ENCODE results near the gene SGCD.

The SGCD gene

GRCh38 chr5:156589946-156590216 is 262.9 kb downstream of the SGCD start:
- no peak for TF ChIP-seq ZNF785 (tag by site-specific recombination; IDR thresholded peaks at IDR 0.05)
- TF ChIP-seq KLF16 (tag by site-specific recombination; IDR thresholded peaks at IDR 0.05), result no peak
- no peak for TF ChIP-seq PRDM2 (tag by site-specific recombination; IDR thresholded peaks at IDR 0.05; ENCODE audit: borderline replicate concordance)
- TF ChIP-seq ZSCAN16 (tag by site-specific recombination; IDR thresholded peaks at IDR 0.05), result no peak
- no peak for TF ChIP-seq ZNF544 (tag by site-specific recombination; IDR thresholded peaks at IDR 0.05)
- TF ChIP-seq ZNF24 (tag by site-specific recombination; IDR thresholded peaks at IDR 0.05), result no peak
- no peak for TF ChIP-seq ZNF398 (tag by site-specific recombination; IDR thresholded peaks at IDR 0.05)
- no peak for TF ChIP-seq ZNF555 (tag by site-specific recombination; conservative IDR thresholded peaks at IDR 0.05)
- TF ChIP-seq ZNF114 (tag by site-specific recombination; IDR thresholded peaks at IDR 0.05), result no peak
- no peak for TF ChIP-seq ZBTB17 (tag by site-specific recombination; IDR thresholded peaks at IDR 0.05)
- TF ChIP-seq FEZF1 (tag by site-specific recombination; IDR thresholded peaks at IDR 0.05), result no peak
- TF ChIP-seq, protein P1, sequence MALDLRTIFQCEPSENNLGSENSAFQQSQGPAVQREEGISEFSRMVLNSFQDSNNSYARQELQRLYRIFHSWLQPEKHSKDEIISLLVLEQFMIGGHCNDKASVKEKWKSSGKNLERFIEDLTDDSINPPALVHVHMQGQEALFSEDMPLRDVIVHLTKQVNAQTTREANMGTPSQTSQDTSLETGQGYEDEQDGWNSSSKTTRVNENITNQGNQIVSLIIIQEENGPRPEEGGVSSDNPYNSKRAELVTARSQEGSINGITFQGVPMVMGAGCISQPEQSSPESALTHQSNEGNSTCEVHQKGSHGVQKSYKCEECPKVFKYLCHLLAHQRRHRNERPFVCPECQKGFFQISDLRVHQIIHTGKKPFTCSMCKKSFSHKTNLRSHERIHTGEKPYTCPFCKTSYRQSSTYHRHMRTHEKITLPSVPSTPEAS (tag by site-specific recombination; IDR thresholded peaks at IDR 0.05), result no peak
- no peak for TF ChIP-seq ZNF514 (tag by site-specific recombination; IDR thresholded peaks at IDR 0.05)
- no peak overlapping the region for H3K27ac ChIP-seq (ENCODE audit: extremely low read depth, low read depth, low read length)
- POLR2A ChIA-PET, result no interaction called here
- H3K4me1 ChIP-seq (ENCODE audit: control insufficient read depth, insufficient read depth, low read length), result no peaks in the 10 kb centered on the region
- CTCF ChIA-PET, result no interaction called here
- H3K36me3 ChIP-seq (ENCODE audit: control insufficient read depth in 2 of 2, insufficient read depth in 1 of 2, low read length in 2 of 2), result no peaks in the 10 kb centered on the region
- no peaks in the 10 kb centered on the region for H3K9me3 ChIP-seq (ENCODE audit: control insufficient read depth, insufficient read depth, low read depth, low read length)
- no peak overlapping the region for H3K4me3 ChIP-seq (ENCODE audit: low read depth, low read length)

DNA sequence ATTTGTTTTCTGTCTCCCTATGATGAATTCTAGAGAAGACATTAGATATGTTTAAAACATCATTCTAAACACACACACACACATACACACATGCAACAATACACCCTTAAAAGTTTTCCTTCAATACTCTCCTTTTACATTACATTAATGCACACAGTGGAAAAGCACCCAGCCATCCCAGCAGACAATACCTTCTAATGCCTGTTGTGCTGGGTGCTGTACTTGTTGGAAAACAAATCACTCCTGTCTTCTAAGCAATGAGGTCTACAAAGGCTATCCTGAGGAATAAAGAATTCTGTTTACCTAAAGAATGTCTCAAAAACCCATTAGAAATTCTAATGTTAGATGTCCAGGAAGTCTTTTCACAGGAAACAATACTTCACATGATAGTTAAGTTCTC is 264.0 kb downstream of the SGCD start:
- H3K36me3 ChIP-seq (ENCODE audit: control insufficient read depth in 2 of 2, insufficient read depth in 1 of 2, low read length in 2 of 2), result no peaks in the 10 kb centered on the region
- no peaks in the 10 kb centered on the region for H3K4me1 ChIP-seq (ENCODE audit: control insufficient read depth, insufficient read depth, low read length)
- ChIA-PET CTCF (no interaction called here), POLR2A (no interaction called here)
- H3K27ac ChIP-seq (ENCODE audit: extremely low read depth, low read depth, low read length), result no peak overlapping the region
- no peak overlapping the region for H3K4me3 ChIP-seq (ENCODE audit: low read depth, low read length)
- H3K9me3 ChIP-seq (ENCODE audit: control insufficient read depth, insufficient read depth, low read depth, low read length), result no peaks in the 10 kb centered on the region
- no peak for TF ChIP-seq ZNF248 (tag by site-specific recombination; IDR thresholded peaks at IDR 0.05)
- TF ChIP-seq PRDM1 (tag by site-specific recombination; IDR thresholded peaks at IDR 0.05), result no peak
- TF ChIP-seq ZNF600 (tag by site-specific recombination; IDR thresholded peaks at IDR 0.05), result no peak
- no peak for TF ChIP-seq ZNF202 (tag by site-specific recombination; IDR thresholded peaks at IDR 0.05; ENCODE audit: borderline replicate concordance)
- TF ChIP-seq ZNF280D (tag by site-specific recombination; IDR thresholded peaks at IDR 0.05), result no peak
- TF ChIP-seq ZBTB7A (tag by site-specific recombination; IDR thresholded peaks at IDR 0.05; ENCODE audit: low read depth), result no peak
- TF ChIP-seq HOXC10 (CRISPR knock-in tag; IDR thresholded peaks at IDR 0.05), result no peak
- TF ChIP-seq ZNF175 (tag by site-specific recombination; IDR thresholded peaks at IDR 0.05), result no peak
- no peak for TF ChIP-seq ZNF621 (tag by site-specific recombination; IDR thresholded peaks at IDR 0.05)
- TF ChIP-seq HOXD13 (CRISPR knock-in tag; IDR thresholded peaks at IDR 0.05; ENCODE audit: borderline replicate concordance), result no peak
- no peak for TF ChIP-seq SP3 (tag by site-specific recombination; IDR thresholded peaks at IDR 0.05)
- TF ChIP-seq ZNF266 (tag by site-specific recombination; IDR thresholded peaks at IDR 0.05; ENCODE audit: low read depth), result no peak

All from HEK293 (cell line).